NCI-H2227 (cell line): ENCODE measurements around the gene WASL.

Source experiments
- DNase-seq: peaks from one replicate; lab custom pipeline; 2025; ENCODE audit not compliant: unreplicated experiment; lab: John Stamatoyannopoulos, UW

WASL gene

DNA sequence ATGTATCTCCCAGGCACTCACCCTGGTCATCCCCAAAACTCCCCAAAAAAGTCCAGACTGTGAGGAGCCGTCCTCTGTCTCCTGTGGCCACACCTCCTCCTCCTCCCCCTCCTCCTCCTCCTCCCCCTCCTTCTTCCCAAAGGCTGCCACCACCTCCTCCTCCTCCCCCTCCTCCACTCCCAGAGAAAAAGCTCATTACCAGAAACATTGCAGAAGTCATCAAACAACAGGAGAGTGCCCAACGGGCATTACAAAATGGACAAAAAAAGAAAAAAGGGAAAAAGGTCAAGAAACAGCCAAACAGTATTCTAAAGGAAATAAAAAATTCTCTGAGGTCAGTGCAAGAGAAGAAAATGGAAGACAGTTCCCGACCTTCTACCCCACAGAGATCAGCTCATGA lies 86.0 kb downstream of the WASL start:
- no peak for DNase-seq

DNA sequence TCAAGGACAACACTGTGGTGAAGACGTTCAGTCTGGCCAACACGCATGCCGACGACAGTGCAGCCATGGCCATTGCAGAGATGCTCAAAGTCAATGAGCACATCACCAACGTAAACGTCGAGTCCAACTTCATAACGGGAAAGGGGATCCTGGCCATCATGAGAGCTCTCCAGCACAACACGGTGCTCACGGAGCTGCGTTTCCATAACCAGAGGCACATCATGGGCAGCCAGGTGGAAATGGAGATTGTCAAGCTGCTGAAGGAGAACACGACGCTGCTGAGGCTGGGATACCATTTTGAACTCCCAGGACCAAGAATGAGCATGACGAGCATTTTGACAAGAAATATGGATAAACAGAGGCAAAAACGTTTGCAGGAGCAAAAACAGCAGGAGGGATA lies 86.5 kb downstream of the WASL start:
- DNase-seq = no peak

DNA sequence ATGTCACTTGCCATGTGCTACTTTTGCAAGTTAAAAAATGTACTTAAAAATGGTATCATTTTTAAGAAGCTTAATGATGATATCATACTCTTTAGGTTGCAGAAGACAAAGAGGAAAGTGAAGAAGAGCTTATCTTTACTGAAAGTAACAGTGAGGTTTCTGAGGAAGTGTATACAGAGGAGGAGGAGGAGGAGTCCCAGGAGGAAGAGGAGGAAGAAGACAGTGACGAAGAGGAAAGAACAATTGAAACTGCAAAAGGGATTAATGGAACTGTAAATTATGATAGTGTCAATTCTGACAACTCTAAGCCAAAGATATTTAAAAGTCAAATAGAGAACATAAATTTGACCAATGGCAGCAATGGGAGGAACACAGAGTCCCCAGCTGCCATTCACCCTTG lies 87.0 kb downstream of the WASL start:
- DNase-seq = no peak

DNA sequence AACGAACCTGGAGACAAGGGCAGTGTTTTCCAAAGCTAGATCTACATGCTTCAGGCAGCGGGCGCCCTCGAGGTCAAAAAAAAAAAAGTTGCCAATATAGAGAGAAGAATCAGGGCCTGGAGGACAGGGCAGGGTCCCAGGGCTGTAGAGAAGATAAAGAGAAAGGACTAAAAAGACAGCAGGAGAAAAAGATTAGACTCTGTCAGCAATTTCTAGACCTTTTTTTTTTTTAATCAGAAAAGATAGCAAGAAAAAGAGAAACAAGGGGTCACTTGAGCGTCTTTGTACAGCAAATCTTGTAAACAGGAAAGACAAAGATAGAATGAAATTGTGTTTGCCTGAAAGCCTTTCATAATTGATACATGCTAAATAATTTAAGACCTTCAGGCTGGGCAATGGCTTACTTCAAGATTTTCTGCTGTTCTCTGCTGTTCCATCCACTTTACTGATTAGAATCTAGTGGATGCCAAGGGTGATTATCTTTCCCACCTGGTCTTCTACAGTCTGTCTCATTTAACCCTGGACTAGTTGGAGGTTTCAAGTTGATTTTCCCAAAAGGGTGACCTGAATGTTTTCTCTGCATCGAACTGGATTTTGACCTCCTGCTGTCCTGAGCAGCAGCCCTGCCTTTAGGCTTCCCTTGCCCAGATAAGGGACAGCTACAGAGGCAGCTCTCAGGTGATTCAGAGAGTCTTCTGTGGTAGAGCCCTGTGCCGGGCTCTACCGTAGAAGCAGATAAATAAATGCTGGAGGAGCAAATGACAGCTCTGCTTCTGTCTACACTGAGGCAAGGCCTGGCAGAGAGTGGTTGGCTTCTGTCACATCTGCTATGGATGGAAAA lies 88.1 kb downstream of the WASL start:
- no peak for DNase-seq

DNA sequence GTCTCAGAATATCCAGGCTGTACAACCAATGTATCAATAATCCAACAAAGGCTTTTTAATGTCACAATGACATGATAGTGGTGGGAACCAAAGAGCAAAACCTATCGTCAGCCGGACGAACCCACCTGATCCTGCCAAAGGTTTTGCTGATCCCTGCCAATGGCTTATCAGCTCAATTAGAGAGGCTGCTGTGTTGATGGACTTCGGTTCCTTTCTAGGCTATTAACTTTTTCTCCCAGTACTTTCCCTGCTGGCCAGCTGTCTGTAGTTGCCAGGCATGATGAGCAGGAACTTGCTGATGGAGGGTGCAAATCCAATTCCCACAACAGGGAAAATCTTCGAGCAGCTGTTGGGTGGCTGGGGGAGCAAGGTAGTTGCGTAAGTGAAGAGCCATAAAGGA lies 90.8 kb downstream of the WASL start:
- DNase-seq = no peak

DNA sequence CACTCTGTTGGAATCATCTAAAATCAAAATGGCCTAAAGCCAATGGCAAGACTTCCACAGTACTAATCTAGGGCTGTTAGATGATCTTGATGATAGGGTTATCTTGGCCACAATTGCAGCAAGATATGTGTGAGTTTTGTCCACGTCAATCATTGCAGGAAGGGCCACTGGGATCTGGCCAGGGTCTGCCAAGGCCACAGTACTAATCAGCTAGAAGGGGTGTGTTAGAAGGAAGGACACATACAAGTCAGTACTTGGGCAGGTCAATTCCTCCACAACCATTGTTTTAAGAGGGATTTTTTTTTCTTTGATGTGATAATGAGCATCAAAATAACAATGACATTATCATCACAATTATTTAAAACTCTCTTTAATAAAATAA lies 91.5 kb downstream of the WASL start:
- DNase-seq = no peak

DNA sequence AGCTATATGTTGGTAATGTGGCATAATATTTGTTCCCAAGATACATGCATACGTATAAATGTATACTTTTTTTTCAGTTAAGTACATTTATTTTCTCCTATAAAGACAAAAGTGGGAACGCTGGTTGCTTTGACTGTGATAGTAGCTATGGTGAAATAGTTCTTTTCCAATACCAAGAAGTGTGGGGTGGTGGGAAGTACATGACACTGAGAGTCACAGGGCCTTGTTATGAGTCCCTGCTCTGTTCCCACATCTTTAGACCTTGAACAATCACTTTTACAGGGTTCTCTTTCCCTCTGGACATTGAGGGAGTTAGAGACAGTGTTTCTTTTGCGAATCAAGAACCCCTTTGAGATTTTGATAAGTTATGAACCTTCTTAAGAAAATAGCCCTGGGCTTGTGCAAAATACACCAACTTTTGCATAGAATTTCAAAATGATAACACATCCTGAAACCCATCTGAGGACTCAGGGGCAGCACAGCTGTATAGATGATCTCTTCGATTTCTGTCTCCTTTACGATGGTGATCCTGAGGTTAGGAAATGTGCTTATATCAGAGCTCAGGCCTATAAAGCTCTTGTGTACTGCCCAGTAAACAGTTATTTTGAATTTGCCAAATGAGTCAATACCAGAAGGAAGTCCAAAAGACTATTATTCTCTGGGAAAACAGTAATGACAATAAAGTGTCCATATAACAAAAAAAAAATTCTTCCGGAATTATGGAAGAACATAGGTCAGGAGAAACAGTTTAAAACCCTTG lies 92.1 kb downstream of the WASL start:
- DNase-seq = no peak

DNA sequence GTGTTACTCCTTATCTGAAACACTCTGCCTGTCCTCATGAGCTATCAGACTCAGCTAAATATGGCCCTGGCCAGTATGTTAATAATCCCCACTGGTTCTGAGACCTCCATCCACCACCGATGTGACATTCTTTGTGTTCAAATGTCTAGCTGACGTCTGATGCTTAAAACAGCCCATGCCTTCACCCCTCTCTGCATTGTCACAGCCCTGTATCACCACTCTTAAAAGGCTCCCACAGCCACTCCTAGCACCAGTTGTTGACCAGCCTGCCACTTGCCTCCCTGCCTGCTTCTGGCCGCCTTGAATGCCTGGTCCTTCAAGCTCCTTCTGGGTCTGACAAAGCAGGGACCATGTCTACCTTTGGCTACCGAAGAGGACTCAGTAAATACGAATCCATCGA lies 93.2 kb downstream of the WASL start, which contains the start of gene LMOD2:
Gene LMOD2, plus strand, starts transcription at position 253 of the 400 bp plus-strand sequence. Its CDS starts 98 bp downstream, at position 351.
- DNase-seq = no peak

DNA sequence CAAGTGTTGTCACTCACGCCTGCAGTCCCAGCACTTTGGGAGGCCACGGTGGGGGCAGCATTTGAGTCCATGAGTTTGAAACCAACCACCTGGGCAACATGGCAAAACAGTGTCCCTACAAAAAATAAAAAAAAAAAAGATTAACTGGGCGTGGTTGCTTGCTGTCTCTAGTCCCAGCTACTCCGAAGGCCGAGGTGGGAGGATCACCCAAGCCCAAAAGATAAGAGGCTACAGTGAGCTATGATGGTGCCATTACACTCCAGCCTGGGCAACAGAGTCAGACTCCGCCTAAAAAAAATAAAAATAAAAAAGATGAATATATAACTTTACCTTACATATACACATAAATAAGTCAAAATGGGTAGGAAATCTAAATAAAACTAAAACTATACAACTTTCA lies 95.6 kb downstream of the WASL start:
- no peak for DNase-seq

DNA sequence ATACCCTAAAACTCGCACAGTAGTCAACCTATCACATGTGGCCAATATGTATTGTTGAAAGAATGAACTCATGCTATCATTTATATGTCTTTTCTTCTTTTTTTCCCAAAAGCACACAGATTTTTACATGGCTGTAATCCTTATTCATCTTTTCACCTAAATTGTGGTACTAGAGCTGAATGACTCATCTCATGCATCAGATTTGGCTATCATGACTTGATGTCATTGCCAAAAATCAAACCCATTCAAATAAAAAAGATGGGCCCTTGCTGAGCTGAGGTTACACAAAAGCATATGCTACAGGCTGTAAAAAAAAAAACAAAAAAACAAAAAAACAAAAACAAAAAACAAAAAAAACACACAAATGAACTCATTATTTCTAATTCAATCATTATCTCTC lies 96.4 kb downstream of the WASL start:
- DNase-seq = no peak

DNA sequence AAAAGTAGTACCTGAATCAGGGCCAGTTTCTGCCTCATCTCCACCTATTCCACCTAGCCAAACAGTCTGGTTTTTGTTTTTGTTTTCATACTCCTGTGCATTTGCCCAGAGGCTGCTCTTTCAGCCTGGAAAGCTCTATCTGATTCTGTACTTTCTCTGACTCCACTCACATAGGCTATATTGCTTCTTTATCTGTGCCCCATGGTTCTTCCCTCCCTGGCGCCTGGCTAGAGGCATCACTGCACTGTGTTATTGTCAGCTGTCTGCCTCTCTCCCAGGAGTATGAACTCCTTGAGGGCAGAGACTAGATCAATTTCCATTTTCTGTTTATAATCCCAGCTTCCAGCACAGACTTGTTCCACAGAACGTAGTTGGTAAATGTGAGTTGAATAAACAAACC lies 98.2 kb downstream of the WASL start:
- no peak for DNase-seq

DNA sequence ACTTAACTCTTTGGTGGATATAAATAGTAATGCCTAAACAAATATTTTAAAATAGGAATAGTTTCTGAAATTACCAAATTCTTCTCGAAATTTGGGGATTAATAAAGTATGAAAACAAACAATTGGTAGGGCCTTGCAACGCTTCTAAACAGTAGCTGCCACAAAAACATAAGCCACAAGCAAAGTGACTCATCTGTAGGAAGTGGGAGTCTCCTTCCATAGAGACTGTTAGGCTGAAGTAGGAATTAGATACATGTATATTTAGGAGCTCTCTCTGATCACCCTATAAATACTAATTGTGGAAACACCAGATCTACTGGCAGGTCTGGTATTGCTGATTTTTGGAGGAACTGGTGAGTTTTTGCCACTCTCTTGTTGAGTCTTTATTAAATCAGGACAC lies 98.8 kb downstream of the WASL start:
- no peak for DNase-seq

DNA sequence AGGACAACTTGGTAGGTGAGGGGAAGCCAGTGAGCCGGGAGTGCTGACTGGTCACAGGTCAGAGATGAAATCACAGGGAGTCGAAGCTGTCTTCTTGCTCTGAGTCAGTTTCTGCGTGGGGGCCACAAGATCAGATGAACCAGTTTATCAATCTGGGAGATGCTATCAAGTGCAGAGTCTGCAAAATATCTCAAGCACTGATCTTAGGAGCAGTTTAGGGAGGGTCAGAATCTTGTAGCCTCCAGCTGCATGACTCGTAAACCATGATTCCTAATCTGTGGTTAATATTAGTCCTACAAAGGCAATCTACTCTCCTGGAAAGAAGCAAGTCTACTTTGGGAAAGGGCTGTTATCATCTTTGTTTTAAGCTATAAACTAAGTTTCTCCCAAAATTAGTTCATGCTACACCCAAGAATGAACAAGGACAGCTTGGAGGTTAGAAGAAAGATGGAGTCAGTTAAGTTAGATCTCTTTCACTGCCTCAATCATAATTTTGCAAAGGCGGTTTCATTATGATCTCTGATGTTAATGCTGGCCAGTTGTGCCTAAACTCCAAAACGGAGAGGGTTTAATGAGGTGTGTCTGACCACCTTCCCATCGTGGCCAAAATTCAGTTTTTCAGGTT lies 101.6 kb downstream of the WASL start:
- no peak for DNase-seq

DNA sequence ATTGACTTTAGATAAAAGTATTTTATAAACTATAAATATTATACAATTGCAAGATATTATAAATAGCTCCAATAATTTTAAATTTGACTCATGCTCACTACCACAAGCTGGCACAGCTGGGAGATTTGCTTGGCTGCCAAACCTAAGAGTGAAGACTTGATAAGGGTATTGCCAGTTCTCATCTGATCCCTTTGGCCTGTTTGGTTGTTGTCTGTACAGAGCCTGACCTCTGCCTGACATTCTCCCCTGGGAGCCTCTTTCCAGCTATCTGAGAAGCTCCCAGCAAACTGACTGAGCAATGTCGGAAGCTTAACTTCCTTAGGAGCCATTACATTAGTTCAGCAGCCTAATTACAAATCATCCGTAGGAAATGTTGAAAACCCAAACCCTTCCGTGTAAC lies 103.3 kb downstream of the WASL start:
- DNase-seq = no peak

DNA sequence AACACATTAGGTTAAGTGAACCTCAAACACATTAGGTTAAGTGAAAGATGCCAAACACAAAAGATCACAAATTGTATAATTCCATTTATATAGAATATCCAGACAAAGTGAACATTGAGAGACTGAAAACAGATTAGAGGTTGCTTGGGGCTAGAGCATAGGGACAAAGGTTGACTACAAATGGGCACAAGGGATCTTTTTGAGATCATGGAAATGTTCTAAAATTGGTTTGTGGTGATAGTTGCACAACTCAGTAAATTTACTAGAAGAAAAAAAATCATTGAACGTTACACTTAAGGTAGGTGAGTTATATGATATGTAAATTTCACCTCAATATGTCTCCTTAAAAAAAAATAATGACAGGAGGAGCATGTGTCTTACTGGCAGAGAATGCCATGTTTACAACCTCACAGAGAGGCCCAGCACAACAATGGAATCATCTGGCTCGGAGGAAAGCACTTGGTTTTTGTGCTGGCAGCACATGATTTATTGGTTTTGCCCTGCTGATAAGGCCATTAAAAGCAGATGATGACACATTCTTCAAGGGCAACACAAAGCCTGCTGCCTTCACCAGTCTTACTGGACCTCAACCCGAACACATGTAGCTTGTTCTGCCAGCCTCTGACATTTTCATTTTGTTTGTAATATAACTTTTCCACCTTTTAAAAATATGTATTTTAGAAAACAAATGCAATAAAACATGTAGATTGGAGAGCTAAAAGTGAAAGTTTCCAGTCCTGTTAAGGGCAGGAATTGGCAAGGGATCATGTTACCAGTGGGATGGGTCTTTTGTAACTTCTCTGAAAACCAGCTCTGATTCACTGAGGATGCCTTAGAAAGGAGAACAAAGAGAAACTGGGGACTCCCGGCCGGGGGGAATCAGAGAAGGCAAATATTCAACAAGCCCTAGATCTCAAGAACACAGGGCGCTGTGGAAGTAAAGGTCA lies 105.0 kb downstream of the WASL start:
- peak; percentile 80 for DNase-seq

DNA sequence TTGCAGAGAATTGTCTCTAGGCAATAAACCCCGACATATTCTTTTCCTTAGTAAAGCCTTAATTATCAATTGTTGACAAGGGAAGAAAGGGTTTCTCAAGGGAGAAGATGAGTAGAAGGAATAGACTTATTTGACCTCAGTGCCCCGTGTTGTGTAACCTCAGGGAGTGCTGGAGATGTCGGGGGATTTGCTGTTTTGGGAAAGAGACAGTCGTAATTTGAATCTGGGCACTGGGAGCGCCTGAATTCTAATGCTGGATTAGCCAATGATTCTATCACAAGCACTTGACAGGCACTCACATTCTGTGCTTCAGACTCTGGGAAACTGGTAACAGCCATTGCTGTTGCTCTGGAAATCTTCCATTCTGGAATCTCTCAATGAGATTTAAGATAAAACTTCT lies 106.9 kb downstream of the WASL start:
- no peak for DNase-seq

DNA sequence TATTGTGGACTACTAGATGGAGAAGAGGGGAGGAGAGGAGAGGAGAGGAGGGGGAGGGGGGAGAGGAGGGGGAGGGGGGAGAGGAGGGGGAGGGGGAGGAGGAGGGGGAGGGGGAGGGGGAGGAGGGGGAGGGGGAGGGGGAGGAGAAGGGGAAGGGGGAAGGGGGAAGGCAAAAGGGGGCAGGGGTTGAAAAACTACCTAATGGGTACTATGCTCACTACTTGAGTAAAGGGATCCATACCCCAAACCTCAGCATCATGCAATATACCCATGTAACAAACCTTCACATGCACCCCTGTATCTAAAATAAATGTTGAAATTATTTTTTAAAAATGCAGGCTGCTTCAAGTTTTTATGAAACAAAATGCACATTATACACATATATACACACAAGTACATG lies 108.2 kb downstream of the WASL start:
- DNase-seq = no peak

DNA sequence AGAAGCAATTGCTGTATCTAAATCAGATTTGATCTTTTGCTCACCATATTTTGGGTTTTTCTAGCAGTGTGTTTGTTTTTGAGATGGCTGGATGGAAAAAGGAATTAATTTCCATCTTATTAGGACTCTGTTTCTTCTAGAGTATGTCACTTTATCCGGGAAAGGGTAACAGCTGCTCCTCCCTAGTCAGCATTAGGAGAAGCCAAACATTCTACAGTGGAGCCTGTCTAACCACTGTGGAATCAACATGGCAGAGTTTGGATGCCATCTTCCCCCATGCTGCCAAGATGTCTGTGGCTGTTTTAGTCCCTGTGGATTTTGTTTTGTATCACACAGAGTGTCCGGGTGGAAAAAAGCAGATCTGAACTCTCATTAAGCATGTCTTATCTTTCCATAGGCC lies 109.2 kb downstream of the WASL start:
- DNase-seq = no peak

DNA sequence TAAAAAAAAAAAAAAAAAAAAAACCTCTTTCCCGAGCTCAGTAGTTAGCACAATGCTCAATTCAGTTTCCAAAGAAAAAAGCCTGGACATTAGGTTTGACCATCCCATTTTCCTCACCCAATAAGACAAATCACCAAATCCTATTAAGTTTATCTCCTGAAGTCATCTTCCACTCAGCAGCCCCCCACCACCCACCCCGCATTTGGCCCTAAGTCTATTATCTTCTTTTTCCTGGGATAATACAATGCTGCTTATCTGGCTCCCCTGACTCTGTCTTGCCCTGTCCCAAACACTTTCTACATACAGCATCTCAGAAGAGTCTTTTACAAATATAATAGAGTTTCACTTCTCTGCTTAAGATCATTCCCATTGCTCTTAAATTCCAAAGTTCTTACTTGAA lies 110.9 kb downstream of the WASL start:
- DNase-seq = no peak

DNA sequence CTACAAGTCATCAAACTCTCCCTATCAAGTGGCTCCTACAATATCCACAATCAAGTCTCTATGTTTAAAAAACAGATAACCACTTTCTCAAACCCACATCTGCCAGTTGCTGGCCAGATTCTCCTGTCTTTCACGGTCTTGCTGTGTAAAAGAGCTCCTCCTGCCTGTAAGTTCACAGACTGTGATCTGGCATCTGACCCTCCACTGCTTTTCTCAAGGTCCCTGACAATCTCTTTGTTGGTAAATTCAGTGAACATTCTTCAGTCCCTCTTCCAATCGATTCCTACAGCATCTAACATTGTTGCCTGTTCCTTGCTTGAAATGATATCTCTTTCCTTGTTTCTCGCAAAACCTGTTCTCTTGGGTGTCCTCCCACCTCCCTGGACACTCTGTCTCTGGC lies 111.6 kb downstream of the WASL start:
- DNase-seq = peak; percentile 7
